ENCODE results near the gene NR2F1-AS1.
A peak's percentile ranks its signal among the peaks of the same experiment; 100 is the strongest.

NR2F1-AS1 gene

DNA sequence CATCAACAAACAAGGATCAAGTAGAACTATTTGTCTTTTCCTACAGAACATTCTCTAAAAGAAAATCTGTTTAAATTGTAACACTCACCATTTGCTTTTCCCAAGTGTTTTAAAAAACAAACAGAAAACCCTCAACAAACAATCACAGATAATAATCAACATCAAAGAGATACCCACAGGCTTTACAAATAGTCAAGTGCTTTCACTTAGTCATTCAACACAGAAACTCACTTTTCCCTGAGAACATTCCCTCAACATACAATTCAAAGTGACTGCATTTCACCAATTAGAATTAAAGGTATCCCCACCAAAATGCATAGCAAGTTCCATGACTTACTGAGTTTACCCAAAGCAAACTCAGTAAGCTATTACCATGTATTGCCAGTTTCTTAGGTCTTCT is 144.9 kb downstream of the NR2F1-AS1 start:
- TF ChIP-seq, protein P1, sequence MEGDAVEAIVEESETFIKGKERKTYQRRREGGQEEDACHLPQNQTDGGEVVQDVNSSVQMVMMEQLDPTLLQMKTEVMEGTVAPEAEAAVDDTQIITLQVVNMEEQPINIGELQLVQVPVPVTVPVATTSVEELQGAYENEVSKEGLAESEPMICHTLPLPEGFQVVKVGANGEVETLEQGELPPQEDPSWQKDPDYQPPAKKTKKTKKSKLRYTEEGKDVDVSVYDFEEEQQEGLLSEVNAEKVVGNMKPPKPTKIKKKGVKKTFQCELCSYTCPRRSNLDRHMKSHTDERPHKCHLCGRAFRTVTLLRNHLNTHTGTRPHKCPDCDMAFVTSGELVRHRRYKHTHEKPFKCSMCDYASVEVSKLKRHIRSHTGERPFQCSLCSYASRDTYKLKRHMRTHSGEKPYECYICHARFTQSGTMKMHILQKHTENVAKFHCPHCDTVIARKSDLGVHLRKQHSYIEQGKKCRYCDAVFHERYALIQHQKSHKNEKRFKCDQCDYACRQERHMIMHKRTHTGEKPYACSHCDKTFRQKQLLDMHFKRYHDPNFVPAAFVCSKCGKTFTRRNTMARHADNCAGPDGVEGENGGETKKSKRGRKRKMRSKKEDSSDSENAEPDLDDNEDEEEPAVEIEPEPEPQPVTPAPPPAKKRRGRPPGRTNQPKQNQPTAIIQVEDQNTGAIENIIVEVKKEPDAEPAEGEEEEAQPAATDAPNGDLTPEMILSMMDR (IDR thresholded peaks at IDR 0.05; ENCODE audit: unreplicated experiment in 3 of 3): no peak
- Mint-ChIP-seq H3K27ac (no peak overlapping the region), H3K4me1 (peaks cover 3% of the 10 kb centered on the region)

DNA sequence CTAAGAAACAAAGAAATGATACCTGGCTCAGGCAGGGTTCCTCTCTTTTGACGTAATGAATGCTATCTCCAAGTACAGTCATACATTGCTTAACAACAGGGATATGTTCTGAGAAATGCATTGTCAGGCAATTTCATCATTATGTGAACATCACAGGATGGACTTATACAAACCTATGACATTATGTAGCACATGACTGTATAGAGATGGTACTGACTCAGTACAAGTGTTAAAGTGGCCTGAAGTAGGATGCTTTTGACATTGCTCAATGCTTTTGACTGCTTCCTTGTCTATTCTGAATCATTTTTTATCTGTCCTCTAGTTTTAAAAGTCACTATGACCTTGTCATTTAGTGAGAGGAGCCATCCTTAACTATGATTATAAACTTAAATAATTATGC is 147.6 kb downstream of the NR2F1-AS1 start:
- peaks cover 20% of the 10 kb centered on the region for H3K36me3 Mint-ChIP-seq (ENCODE audit: low read depth)
- H3K4me1 Mint-ChIP-seq: peaks cover 20% of the 10 kb centered on the region
- H3K9me3 Mint-ChIP-seq: no peaks in the 10 kb centered on the region
- TF ChIP-seq, protein P1 (IDR thresholded peaks at IDR 0.05; ENCODE audit: unreplicated experiment in 3 of 3): no peak
- H3K27ac Mint-ChIP-seq: no peak overlapping the region
- no peak overlapping the region for H3K4me3 Mint-ChIP-seq
- no peaks in the 10 kb centered on the region for H3K27me3 Mint-ChIP-seq (ENCODE audit: low read depth)

More for the DNA sequence above, 144.9 kb downstream of the NR2F1-AS1 start:
- no peaks in the 10 kb centered on the region for H3K27me3 Mint-ChIP-seq (ENCODE audit: low read depth)
- H3K9me3 Mint-ChIP-seq: no peaks in the 10 kb centered on the region
- H3K36me3 Mint-ChIP-seq (ENCODE audit: low read depth): peaks cover 38% of the 10 kb centered on the region
- no peak overlapping the region for H3K4me3 Mint-ChIP-seq

DNA sequence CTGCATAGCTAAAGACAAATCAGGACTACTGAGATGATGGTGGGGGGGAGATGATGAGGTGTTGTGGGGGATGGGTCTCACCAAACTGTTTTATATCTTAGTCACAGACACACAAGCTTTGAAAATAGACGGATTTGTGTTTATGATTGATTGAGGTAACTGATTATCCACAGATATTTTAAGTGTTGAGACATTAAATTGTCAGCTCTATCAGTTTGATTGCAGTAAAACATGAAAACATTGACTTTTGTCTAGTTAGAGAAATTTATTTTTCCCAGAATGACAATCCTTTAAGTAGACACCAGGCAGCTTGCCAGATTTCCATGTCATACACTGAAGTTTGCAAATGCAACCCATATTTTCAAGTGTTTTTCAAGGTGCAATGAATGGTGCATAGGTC is 149.8 kb downstream of the NR2F1-AS1 start:
- peak overlapping the region in 2 of 3 experiments; percentile 0 to 23 for H3K27ac Mint-ChIP-seq
- no peaks in the 10 kb centered on the region for H3K27me3 Mint-ChIP-seq (ENCODE audit: low read depth)
- H3K36me3 Mint-ChIP-seq (ENCODE audit: low read depth): peaks cover 15% of the 10 kb centered on the region
- peaks cover 28% of the 10 kb centered on the region for H3K4me1 Mint-ChIP-seq
- no peaks in the 10 kb centered on the region for H3K9me3 Mint-ChIP-seq
- no peak overlapping the region for H3K4me3 Mint-ChIP-seq
- TF ChIP-seq, protein P1 (IDR thresholded peaks at IDR 0.05; ENCODE audit: unreplicated experiment in 3 of 3): no peak

DNA sequence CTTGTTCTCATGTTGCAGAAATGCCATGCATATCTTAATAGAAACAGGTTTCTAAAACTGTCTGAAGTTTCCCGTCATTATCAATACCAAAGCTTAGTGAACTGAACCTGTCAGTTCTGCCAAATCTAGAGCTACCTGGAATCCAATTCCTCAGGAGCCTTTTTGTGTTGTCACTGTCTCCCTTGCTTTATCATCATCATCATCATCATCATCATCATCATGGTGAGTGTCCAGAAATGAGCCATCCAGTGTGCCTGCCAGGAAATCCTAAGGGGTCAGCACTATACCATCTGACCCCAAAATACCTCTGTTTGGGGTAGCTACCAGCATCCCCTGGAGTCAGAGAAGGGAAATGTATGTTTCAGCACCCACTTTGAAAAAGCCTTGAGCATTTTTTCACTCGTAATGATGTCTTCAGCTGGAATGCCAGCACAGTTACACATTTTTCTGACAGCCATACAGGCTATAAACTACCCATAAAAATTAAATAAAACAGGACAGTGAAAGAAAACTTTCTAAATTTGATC is 150.3 kb downstream of the NR2F1-AS1 start:
- TF ChIP-seq, protein P1 (IDR thresholded peaks at IDR 0.05; ENCODE audit: unreplicated experiment in 3 of 3): no peak
- Mint-ChIP-seq H3K4me1 (peaks cover 28% of the 10 kb centered on the region), H3K27me3 (ENCODE audit: low read depth) (no peaks in the 10 kb centered on the region), H3K4me3 (no peak overlapping the region), H3K36me3 (ENCODE audit: low read depth) (peaks cover 12% of the 10 kb centered on the region), H3K9me3 (no peaks in the 10 kb centered on the region), H3K27ac (peak overlapping the region in 1 of 3 experiments; percentile 0)

DNA sequence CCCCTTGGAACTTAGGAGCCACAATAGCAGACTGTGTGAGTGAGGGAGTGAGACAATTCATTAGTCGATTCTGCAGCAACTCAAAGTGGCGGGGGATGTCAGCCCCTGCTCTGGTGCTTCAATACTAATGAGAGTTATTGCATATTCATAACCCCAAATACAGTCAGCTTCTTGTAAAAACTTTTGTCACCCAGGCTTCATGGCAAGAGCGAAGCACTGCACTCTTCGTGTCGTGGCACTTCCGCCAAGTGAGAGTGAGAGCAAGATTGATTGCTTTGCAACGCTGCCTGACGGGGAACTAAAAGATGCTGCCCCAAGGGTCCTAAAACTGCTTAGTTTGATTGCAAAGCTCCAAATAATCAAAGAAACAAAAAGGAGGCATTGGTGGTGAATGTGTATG is 150.9 kb downstream of the NR2F1-AS1 start:
- H3K27me3 Mint-ChIP-seq (ENCODE audit: low read depth): no peaks in the 10 kb centered on the region
- H3K4me1 Mint-ChIP-seq: peaks cover 33% of the 10 kb centered on the region
- H3K27ac Mint-ChIP-seq: peak overlapping the region in 2 of 3 experiments; percentile 19 to 40
- H3K4me3 Mint-ChIP-seq: no peak overlapping the region
- TF ChIP-seq, protein P1 (IDR thresholded peaks at IDR 0.05; ENCODE audit: unreplicated experiment in 3 of 3): no peak
- no peaks in the 10 kb centered on the region for H3K9me3 Mint-ChIP-seq
- H3K36me3 Mint-ChIP-seq (ENCODE audit: low read depth): peaks cover 6% of the 10 kb centered on the region

DNA sequence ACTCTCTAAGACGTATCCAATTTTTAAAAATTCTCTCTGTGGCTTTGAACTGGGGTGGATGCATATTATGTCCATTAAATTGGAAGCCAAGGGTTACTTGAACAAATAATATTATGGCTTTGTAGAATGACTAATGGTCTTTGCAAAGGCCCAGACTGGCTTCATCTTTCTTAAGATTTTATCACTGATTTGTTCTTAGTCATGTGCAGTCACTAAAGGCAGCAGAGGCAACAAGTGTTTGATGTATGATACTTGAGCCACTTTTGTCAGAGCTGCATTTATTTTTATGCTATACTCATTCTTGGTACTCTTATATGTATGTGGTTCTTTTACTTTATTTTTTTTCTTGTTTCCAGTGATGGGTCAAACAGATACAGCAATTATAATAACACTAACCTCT is 152.2 kb downstream of the NR2F1-AS1 start:
- peak overlapping the region; percentile 10 to 61 (median 39) for H3K27ac Mint-ChIP-seq
- peaks cover 3% of the 10 kb centered on the region for H3K36me3 Mint-ChIP-seq (ENCODE audit: low read depth)
- no peak overlapping the region for H3K4me3 Mint-ChIP-seq
- no peaks in the 10 kb centered on the region for H3K27me3 Mint-ChIP-seq (ENCODE audit: low read depth)
- peaks cover 37% of the 10 kb centered on the region for H3K4me1 Mint-ChIP-seq
- TF ChIP-seq, protein P1 (IDR thresholded peaks at IDR 0.05; ENCODE audit: unreplicated experiment in 3 of 3): no peak
- no peaks in the 10 kb centered on the region for H3K9me3 Mint-ChIP-seq
